GM19468 (cell line): Measurements from ENCODE around the gene KCNJ9.
"Not testable (repeated sequence)": the region's sequence is repeated elsewhere in the genome, so short reads cannot be mapped to it uniquely, and the experiment has no call there.

Experiments used
- ATAC-seq: cut with Tn5 transposase; IDR thresholded peaks from one replicate; pipeline ENCODE4 v1.9.1; 2021; ENCODE audit warnings: mild to moderate bottlenecking, moderate library complexity, moderate number of reproducible peaks; ENCODE audit not compliant: unreplicated experiment; ENCODE audit errors: extremely low read depth

KCNJ9 gene

GRCh38 chr1:160120797-160121196, 39.5 kb downstream of the KCNJ9 start:
- no peak for ATAC-seq

GRCh38 chr1:160121388-160121787, 40.0 kb downstream of the KCNJ9 start:
- ATAC-seq: no peak

GRCh38 chr1:160122978-160123495, 41.7 kb downstream of the KCNJ9 start:
- no peak for ATAC-seq

- no peak for ATAC-seq
Measured at GRCh38 chr1:160123726-160124125, 42.4 kb downstream of the KCNJ9 start.

- ATAC-seq: no peak
Measured at GRCh38 chr1:160124705-160125478, 43.6 kb downstream of the KCNJ9 start.

GRCh38 chr1:160125746-160126145, 44.4 kb downstream of the KCNJ9 start:
- ATAC-seq: no peak

- ATAC-seq: not testable (repeated sequence)
Measured at GRCh38 chr1:160126342-160126741, 45.0 kb downstream of the KCNJ9 start.

- no peak for ATAC-seq
Measured at GRCh38 chr1:160127381-160127780, 46.0 kb downstream of the KCNJ9 start.

GRCh38 chr1:160127865-160128523, 46.7 kb downstream of the KCNJ9 start:
- ATAC-seq: no peak

GRCh38 chr1:160128636-160129035, 47.3 kb downstream of the KCNJ9 start:
- ATAC-seq: no peak

GRCh38 chr1:160129046-160129445, 47.7 kb downstream of the KCNJ9 start:
- no peak for ATAC-seq

- ATAC-seq: no peak
Measured at GRCh38 chr1:160129558-160129957, 48.2 kb downstream of the KCNJ9 start.

- ATAC-seq: no peak
Measured at GRCh38 chr1:160129966-160130365, 48.6 kb downstream of the KCNJ9 start.

- ATAC-seq: no peak
Measured at GRCh38 chr1:160130486-160130885, 49.1 kb downstream of the KCNJ9 start.

GRCh38 chr1:160130939-160131338, 49.6 kb downstream of the KCNJ9 start:
- ATAC-seq: no peak

- ATAC-seq: no peak
Measured at GRCh38 chr1:160131803-160132565, 50.6 kb downstream of the KCNJ9 start.

- no peak for ATAC-seq
Measured at GRCh38 chr1:160133990-160134770, 52.8 kb downstream of the KCNJ9 start.

GRCh38 chr1:160134791-160135572, 53.6 kb downstream of the KCNJ9 start:
- no peak for ATAC-seq
